Astrocyte (in vitro differentiated cells and primary cell): ENCODE data around the gene LY9.

ENCODE experiments used
- CTCF ChIP-seq: IDR thresholded peaks from 2 replicates; pipeline ENCODE4 v1.5.1; 2011; ENCODE audit warnings: low read depth, mild to moderate bottlenecking, inconsistent platforms, low read length, moderate library complexity; ENCODE audit not compliant: insufficient read depth
- EZH2 ChIP-seq: IDR thresholded peaks from 2 replicates; pipeline ENCODE4 v1.6.1; 2012; ENCODE audit warnings: mild to moderate bottlenecking, low read length, inconsistent platforms; ENCODE audit not compliant: insufficient read depth

DNA sequence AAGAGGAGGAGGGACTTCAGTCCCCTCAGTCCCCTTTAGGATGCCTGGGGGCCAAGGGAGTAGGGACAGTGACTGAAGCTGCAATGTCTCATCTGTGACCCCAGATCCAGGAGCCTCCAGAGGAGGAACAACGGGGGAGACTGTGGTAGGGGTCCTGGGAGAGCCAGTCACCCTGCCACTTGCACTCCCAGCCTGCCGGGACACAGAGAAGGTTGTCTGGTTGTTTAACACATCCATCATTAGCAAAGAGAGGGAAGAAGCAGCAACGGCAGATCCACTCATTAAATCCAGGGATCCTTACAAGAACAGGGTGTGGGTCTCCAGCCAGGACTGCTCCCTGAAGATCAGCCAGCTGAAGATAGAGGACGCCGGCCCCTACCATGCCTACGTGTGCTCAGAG lies 18.3 kb downstream of the LY9 start:
- no peak for TF ChIP-seq CTCF
- TF ChIP-seq EZH2, result no peak
